NOMO-1 (cell line): ENCODE data around the gene HSPA1L.

ENCODE experiments used
- DNase-seq, 2 experiments: peaks; one replicate each; lab custom pipeline; 2025; ENCODE audit not compliant: unreplicated experiment in 2 of 2; lab: John Stamatoyannopoulos, UW

Gene HSPA1L

DNA sequence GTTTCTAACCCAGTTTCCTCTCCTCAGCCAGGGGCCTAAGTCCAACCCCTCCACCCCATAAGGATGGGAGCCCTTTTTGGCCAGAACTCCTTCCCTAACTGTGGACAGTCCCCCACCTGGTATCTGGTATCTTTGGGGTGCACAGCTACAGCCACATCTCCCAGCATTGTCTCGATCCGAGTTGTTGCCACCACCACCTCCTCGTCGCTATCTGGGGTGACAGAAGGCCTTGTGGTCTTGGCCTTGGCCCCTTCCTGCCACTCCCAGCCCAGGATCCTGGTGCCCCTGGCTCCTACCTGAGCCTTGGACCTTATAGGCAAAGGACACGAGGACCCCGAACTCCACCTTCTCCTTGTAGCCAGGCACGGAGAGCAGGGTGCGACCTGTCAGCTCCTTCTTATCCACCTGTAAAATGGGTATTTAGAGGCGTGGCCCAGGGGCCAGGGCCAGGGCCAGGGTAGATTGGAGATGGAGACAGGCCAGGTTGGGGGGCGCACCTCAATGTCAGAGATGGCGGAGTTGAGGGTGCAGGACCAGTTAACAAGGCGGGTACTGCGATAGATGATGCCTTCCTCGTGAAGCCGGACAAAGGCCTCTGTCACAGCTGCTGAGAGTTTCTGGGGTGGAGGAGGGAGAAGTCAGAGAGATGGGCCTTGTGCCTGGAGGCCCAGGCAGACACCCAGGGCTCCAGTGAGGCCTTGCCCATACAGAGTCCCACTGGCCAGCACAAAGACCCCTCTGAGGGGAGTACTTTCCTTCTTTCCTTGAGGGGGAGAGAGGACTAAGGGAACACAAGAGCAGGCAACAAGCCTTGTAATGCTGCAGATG lies 30.8 kb downstream of the HSPA1L start:
- no peak for DNase-seq

- no peak for DNase-seq
Measured at GRCh38 chr6:31782126-31782855, 32.8 kb downstream of the HSPA1L start.

DNA sequence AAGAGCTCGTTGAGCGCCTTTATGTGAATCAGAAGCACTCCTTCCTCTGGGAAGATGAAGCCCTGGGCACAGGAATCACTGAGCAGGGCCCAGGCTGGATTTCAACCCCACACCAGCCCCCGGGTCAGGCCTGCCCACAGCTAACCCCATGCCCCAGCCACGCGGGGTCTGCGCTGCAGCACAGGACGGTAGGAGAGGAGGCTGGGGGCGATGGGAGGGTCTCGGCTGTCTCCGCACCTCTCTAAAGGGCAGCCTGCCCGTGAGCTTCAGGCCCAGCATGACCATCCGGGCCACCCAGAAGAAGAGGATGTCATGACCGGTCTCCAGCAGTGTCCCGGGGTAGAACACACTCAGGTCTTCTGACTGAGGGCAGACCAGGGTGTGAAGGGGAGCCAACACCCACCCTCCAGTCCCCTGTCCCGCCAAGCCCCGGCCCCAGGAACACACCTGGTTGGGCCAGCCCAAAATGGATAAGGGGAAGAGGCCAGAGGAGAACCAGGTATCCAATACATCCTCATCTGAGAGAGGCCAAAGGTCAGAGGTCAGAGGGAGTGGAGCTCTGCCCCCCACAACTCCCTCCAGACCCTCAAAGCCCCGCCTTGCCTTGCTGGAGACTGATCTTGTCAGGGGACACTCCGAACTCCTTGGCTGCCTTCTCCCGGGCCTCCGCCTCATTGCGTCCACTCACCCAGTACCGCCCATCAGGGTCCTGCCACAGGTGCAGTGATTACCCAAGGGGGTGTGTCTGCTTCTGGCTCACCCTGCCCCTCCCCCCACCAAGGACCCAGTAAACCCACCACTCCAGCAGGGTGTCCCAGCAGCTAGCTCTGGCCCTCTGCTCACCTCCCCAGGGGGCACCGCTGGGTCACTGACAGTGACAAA lies 33.6 kb downstream of the HSPA1L start:
- DNase-seq, result no peak

DNA sequence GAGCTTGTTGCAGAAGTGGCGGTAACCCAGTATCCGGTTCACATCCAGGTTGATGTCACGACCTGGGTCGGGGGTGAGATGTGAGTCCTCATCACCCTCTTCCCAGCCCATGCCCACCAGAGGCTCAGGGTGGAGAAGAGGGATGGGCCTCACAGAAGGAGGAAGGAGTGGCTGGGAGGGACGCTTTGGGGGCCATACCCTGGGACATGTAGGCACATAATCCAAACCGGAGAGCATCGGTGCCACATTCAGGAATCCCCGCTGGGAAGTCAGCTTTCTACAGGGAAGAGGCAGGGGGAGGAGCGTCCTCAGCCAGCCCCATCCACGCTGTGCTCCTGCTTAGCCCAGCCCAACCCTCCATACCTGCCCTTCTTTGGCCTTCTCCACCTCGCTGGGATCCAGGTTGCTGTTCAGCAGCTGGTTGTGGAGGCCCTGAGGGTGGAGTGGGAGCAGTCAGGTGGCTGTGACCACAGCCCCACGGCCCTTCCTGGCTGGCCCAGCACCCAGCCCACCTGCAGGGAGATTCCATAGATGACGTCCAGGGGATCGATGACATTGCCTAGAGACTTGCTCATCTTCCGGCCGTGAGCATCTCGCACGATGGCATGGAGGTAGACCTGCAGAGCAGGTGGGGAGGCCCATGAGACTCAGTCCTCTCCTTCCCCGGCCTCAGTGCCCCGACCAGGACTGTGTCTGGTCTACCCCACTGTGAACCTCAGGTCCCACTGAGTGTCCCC lies 34.4 kb downstream of the HSPA1L start:
- no peak for DNase-seq

DNA sequence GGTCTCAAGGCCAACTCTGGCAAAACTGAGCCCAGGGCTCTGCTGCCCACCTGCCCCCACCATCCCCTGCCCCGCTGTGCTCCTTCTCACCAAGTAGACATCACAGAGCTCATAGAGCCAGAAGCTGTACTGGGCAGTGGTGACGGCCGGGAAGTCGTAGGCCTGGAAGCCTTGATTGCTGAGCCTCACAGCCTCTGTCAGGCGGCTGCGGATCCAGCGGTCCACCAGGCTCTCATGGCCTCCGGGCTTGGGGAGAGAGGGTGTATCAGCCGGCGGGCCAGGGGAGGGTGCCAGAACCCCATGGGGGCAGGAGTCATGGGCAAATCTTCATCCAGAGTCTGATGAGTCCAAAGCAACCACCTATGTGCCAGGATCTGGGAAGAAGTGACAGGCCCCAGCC lies 35.2 kb downstream of the HSPA1L start:
- no peak for DNase-seq

DNA sequence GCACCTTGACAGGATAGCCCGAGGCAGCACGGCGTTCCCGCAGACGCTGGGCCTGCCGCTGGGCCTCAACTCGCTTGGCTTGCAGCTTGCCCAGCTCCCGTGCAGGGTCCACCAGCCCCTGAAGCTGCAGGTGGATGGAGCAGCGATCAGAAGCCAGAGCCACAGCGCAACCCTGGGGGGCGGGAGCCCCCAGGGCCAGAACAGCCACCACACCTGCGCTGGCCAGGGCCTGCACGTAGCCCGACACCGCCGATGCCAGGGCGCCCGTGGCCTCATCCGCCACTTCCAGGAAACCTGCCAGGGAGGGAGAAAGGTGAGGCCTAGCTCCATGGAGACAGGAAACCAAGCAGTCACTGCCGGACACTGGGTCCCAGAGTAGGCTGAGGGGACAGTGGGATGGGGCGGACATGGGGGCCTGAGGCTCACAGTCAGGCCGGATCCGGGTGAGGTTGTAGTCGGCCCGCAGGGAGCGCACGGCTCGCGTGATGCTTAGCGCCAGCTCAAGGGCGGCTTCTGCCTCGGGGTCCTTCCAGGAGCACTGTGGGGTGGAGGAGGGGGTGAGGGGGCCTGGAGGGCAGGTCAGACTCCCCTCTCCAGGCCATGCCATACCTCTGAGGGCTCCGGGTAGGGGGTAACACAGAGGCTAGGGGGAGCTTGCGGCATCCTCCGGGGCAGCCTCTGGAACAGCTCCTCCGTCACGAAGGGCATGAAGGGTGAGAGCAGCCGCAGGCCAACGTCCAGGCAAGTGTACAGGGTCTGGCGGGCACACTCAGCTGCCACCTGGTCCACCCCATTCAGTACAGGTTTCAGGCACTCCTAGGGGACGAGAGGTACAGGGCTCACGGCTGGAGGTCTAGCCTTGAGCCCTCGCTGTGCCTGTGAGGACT lies 35.8 kb downstream of the HSPA1L start:
- no peak for DNase-seq

GRCh38 chr6:31778193-31778592 lies 36.9 kb downstream of the HSPA1L start:
- no peak for DNase-seq

DNA sequence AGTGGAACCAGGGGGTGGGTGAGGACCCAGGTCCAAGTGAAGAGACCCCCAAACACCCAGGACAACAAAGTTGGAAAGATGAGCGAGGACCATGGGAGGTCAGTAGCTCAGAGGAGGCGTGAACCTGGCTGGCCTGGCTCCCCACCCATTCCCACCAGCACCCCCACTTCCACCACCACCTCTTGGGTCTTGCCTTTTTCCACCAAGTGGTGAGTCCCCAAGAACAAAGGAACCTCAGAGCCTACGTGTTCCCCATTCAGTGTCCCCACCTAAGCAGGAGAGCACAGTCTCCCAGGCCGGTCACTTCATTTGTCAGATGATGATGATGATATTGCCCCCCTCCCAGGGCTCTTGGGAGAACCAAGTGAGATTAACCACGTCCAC lies 37.4 kb downstream of the HSPA1L start:
- DNase-seq, result no peak

DNA sequence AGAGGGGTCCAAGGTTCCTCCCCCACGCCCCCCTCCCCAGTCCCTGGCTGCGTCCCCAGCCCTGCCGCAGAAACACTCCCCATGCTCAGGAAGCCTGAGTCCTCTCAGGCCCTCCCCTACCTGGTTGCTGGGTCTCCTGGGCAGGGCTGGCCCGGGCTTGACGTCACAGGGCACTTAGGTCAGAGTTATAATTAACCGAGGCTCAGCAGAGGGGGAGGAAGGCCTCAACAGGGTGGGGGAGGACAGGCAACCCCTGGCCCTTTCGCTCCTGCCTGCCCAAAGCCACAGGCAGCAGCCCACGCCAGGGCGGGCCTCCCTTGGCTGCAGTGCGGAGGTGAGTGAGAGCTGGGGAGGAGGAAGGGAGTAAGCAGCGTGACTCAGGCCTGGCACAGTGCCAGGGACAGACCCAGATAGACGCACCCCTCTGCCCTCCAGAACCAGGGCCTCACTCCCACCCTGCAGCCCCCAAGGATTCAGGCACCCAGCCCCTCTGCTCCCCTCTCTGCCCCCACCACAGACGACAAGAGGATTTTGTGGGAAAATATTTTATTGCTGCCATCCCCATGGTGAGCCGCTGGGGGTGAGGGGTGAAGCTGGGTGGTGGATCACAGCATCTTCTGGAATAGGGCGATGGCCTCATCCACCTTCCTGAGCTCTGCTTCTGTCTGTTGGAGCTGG lies 38.0 kb downstream of the HSPA1L start, which contains the start of gene VWA7:
Gene VWA7 (minus strand): TSS at position 340 of the 678 bp plus-strand sequence. CDS start 549 bp downstream, outside the sequence.
- DNase-seq, result peak; percentile 33 to 68

DNA sequence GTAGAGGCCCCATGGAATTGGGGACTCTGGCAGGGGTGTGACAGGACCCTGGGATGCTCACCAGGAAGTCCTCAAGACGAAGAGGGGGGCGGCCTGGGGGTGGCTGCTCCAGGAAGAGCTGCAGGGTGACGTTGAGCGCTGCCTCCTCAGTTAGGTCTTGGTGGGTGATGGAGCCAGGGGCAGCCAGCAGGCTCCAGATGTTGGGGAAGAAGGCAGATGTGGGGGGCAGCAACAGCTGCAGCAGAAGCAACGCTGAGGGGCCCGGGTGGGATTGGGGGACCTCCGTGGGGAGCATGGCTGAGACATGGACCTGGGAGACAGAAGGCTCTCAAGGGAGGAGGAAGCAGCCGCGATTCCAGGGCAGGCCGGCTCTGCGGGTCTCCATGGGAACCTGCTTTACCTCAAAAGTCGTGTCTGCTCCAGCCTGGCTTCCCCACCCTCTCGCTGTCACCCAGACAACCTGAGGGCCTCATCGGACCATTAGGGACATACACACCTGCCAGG lies 38.5 kb downstream of the HSPA1L start:
- DNase-seq, result peak in 1 of 2 experiments; percentile 25

DNA sequence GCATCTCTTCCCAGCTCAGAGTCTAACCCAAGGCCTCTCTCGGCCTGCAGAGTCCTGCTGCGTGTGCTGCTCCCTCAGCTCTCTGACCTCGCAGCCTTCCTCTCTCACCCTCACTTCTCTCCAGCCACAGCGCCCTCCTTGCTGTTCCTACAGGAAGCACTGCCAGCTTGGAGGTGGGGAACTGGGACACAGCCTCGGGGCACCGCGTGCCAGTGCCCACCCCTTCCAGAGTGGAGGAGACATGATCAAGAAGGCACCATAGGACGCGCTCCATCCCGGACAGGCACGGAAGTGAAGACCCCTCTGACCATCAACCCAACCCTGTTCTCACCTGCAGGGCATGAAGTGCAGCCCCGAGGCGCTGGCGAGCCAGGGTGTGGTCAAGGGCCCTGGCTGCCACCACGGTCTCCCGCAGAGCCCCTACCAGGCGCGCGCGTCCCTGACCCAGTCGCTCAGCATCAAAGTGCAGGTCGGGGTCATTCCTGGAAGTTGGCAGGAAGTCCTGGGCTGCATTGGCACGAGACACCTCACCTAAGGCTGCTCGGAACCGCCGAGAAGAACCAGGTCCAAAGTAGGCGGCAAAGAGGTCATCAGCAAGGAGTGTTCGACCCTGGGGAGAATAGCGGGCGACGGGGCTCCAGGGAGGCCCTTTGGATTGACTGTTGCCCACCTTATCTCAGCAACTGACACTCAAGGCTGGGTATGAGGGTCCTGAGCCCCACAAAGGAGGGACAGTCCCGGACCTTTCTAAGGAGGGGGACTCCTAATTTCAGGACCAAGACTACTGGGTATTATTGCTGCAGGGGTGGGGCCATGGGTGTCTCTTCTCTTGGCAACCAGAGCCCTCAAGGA lies 39.2 kb downstream of the HSPA1L start:
- DNase-seq, result no peak

GRCh38 chr6:31775184-31775583 lies 39.9 kb downstream of the HSPA1L start:
- DNase-seq, result no peak

GRCh38 chr6:31771992-31772358 lies 43.1 kb downstream of the HSPA1L start:
- no peak for DNase-seq

DNA sequence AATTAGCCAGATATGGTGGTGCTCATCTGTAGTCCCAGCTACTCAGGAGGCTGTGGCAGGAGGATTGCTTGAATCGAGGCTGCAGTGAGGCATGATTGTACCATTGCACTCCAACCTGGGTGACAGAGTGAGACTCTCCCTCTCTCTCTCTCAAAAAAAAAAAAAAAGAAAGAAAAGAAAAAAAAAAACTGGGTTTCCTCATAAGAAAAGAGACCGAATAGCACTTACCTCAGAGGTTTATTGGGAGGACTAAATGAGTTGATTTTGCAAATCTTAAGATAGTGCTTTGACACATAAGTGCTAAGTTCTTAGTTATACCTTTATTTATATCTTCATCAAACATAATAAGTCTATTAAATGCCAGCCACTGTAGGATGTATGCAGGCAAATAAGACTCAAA lies 44.2 kb downstream of the HSPA1L start:
- DNase-seq, result no peak

DNA sequence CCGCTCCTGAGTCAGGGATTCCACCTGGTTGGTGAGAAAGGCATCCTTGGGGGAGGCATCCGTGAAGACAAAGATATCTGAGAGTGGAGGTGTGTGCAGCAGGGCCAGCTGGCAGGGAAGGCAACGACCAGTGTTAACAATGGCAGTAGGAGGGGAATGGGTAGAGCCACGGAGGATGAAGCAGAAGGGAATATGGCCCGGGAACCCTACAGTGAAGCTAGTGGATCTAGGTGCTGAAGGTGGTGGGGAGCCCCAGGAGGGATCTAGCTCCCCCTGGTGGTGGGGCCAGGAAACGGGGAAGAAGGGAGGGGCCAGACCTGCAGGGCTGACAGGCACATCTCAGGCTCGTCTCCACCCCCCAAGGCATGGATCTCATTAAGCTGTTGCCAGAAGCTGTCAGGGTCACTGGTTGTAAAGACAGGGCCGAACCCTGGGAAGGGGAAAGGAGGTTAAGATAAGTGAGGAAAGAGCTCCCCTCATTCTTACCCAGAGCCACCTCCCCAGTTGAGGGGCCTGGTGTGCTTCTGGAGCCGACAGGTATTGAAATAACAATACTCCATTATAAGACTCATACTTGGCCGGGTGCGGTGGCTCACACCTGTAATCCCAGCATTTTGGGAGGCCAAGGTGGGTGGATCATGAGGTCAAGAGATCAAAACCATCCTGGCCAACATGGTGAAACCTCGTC lies 45.3 kb downstream of the HSPA1L start:
- peak; percentile 53 to 89 for DNase-seq

GRCh38 chr6:31768363-31769257 lies 46.5 kb downstream of the HSPA1L start:
- peak in 1 of 2 experiments; percentile 49 for DNase-seq
